GM21447 (cell line): ENCODE data around the gene NUMB.

Experiments
- ATAC-seq: cut with Tn5 transposase; IDR thresholded peaks from one replicate; pipeline ENCODE4 v1.9.1; 2021; ENCODE audit not compliant: unreplicated experiment

NUMB gene

GRCh38 chr14:73262427-73263183, 195.7 kb downstream of the NUMB start:
- ATAC-seq, result no peak

- no peak for ATAC-seq
These were observed 196.6 kb downstream of the NUMB start for GRCh38 chr14:73261520-73262426.

- ATAC-seq, result no peak
These were observed 197.3 kb downstream of the NUMB start for GRCh38 chr14:73261075-73261474.

- ATAC-seq, result no peak
These were observed 197.8 kb downstream of the NUMB start for GRCh38 chr14:73260574-73260973.

GRCh38 chr14:73259837-73260236, 198.5 kb downstream of the NUMB start:
- ATAC-seq, result no peak

GRCh38 chr14:73258845-73259611, 199.3 kb downstream of the NUMB start:
- ATAC-seq, result no peak

- ATAC-seq, result no peak
These were observed 200.3 kb downstream of the NUMB start for GRCh38 chr14:73258076-73258475.

- no peak for ATAC-seq
These were observed 202.6 kb downstream of the NUMB start for GRCh38 chr14:73255693-73256225.

GRCh38 chr14:73255005-73255400, 203.3 kb downstream of the NUMB start:
- no peak for ATAC-seq

GRCh38 chr14:73254247-73255004, 203.9 kb downstream of the NUMB start:
- ATAC-seq, result no peak

GRCh38 chr14:73253721-73254120, 204.6 kb downstream of the NUMB start:
- ATAC-seq, result no peak

GRCh38 chr14:73253323-73253610, 205.1 kb downstream of the NUMB start:
- ATAC-seq, result no peak

GRCh38 chr14:73252491-73253322, 205.6 kb downstream of the NUMB start:
- ATAC-seq, result no peak

- ATAC-seq, result no peak
These were observed 206.7 kb downstream of the NUMB start for GRCh38 chr14:73251516-73252215.

- ATAC-seq, result no peak
These were observed 207.4 kb downstream of the NUMB start for GRCh38 chr14:73250781-73251500.

GRCh38 chr14:73250317-73250713, 208.0 kb downstream of the NUMB start:
- ATAC-seq, result no peak

GRCh38 chr14:73249564-73250316, 208.6 kb downstream of the NUMB start:
- ATAC-seq, result no peak

GRCh38 chr14:73249108-73249507, 209.2 kb downstream of the NUMB start:
- ATAC-seq, result no peak
